ENCODE data around the gene ARHGAP28. TPM values are rescaled to one million over a fixed set of nuclear protein-coding genes. Genes with fewer than 3 reads are reported as not detected.
"Not testable (repeated sequence)": the region's sequence is repeated elsewhere in the genome, so short reads cannot be mapped to it uniquely, and the experiment has no call there.

ARHGAP28 gene
- total RNA-seq, 1 donor from 2014 or later = 350 TPM

DNA sequence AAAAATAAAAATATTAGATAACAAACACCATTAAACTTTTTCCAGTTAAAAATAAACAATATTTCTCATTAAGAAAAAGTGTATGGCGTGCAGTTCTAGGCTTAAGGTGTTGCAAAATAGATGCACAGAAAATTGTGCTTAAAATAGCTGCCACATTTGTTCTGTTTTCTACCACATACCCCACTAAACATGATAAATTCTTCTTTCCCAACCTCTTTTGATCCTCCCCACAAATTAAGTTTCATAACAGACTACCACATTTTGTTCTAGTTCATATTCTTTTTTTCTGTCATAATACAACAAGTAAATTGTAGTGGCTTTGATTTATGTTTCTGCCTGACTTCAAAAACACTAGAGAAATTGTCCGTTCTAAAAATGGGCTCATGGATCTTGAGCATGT, 64.5 kb downstream of the ARHGAP28 start:
- H3K27me3 Mint-ChIP-seq (ENCODE audit: unreplicated experiment) = no peaks in the 10 kb centered on the region
- H3K4me1 Mint-ChIP-seq (ENCODE audit: unreplicated experiment) = peaks cover 40% of the 10 kb centered on the region
- peak overlapping the region; percentile 8 for H3K4me3 Mint-ChIP-seq (ENCODE audit: unreplicated experiment)
- DNase-seq (ENCODE audit: low spot score) = no peak
- TF ChIP-seq, protein P1, sequence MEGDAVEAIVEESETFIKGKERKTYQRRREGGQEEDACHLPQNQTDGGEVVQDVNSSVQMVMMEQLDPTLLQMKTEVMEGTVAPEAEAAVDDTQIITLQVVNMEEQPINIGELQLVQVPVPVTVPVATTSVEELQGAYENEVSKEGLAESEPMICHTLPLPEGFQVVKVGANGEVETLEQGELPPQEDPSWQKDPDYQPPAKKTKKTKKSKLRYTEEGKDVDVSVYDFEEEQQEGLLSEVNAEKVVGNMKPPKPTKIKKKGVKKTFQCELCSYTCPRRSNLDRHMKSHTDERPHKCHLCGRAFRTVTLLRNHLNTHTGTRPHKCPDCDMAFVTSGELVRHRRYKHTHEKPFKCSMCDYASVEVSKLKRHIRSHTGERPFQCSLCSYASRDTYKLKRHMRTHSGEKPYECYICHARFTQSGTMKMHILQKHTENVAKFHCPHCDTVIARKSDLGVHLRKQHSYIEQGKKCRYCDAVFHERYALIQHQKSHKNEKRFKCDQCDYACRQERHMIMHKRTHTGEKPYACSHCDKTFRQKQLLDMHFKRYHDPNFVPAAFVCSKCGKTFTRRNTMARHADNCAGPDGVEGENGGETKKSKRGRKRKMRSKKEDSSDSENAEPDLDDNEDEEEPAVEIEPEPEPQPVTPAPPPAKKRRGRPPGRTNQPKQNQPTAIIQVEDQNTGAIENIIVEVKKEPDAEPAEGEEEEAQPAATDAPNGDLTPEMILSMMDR (IDR thresholded peaks at IDR 0.05; ENCODE audit: unreplicated experiment) = no peak
- peak overlapping the region; percentile 6 for H3K27ac Mint-ChIP-seq (ENCODE audit: unreplicated experiment)
- no peaks in the 10 kb centered on the region for H3K9me3 Mint-ChIP-seq (ENCODE audit: unreplicated experiment)
- peaks cover 50% of the 10 kb centered on the region for H3K36me3 Mint-ChIP-seq (ENCODE audit: low read depth, unreplicated experiment)

DNA sequence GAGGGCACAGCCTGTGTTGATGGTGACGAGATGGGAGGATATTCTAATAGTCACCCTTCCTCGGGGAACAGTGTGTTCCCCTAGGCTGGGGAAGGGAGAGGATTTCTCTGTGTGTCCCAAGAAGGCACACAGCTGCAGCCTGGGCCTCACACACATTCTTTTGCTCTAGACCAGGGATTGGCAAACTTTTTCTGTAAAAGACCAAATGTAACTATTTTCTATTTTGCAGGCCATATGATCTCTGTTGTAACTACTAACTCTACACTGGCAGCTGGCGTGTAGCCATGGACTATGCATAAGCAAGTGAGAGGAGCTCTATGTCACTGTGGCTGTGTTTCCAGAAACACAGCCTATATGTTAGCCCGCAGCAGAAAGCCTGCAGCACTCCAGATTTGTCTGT, 65.8 kb downstream of the ARHGAP28 start:
- H3K4me1 Mint-ChIP-seq (ENCODE audit: unreplicated experiment) = peaks cover 42% of the 10 kb centered on the region
- no peak for DNase-seq (ENCODE audit: low spot score)
- TF ChIP-seq, protein P1 (IDR thresholded peaks at IDR 0.05; ENCODE audit: unreplicated experiment) = no peak
- no peaks in the 10 kb centered on the region for H3K9me3 Mint-ChIP-seq (ENCODE audit: unreplicated experiment)
- peaks cover 53% of the 10 kb centered on the region for H3K36me3 Mint-ChIP-seq (ENCODE audit: low read depth, unreplicated experiment)
- H3K27me3 Mint-ChIP-seq (ENCODE audit: unreplicated experiment) = peaks cover 2% of the 10 kb centered on the region
- H3K27ac Mint-ChIP-seq (ENCODE audit: unreplicated experiment) = no peak overlapping the region
- peak overlapping the region; percentile 66 for H3K4me3 Mint-ChIP-seq (ENCODE audit: unreplicated experiment)

DNA sequence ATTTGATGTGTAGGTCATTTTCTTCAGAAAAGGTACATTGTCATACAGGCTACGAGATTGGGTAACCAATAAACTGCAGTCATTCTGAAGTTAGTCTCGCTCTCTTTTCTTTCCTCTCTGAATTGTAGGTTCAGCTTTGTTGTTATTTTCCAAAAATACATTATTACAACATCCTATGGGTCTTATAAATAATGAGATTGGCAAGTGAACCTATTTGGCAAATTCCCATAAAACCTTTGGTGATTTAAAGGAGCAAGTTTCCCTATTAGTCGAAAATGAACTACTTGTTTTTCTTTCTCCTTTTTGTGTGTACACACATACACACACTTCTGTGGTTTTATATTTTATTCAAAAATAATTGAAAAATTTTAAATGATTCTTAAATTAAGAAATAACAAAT, 67.0 kb downstream of the ARHGAP28 start:
- H3K27me3 Mint-ChIP-seq (ENCODE audit: unreplicated experiment) = peaks cover 2% of the 10 kb centered on the region

DNA sequence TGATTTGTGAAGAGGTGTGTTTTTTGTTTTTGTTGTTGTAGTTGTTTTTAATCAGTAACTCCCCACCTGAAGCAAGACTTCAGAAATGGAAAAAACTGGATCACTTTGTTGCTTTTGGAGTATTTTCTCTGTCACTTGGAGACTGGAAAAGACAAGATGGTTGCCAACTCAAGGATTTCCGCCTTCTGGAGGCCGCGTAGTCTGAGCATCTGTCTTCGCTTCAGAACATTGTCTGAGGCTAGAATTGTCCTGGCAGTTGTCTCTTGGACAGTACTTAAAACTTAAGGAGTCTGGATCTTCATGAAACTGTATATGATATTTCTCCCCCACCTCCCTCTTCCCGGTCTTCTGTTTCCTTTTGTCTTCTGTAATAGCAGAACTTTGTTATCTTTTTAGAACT, 67.7 kb downstream of the ARHGAP28 start:
- Mint-ChIP-seq H3K27me3 (ENCODE audit: unreplicated experiment) (peaks cover 2% of the 10 kb centered on the region), H3K36me3 (ENCODE audit: low read depth, unreplicated experiment) (peaks cover 59% of the 10 kb centered on the region), H3K27ac (ENCODE audit: unreplicated experiment) (no peak overlapping the region), H3K9me3 (ENCODE audit: unreplicated experiment) (no peaks in the 10 kb centered on the region), H3K4me1 (ENCODE audit: unreplicated experiment) (peaks cover 31% of the 10 kb centered on the region), H3K4me3 (ENCODE audit: unreplicated experiment) (no peak overlapping the region)
- no peak for DNase-seq (ENCODE audit: low spot score)
- TF ChIP-seq, protein P1 (IDR thresholded peaks at IDR 0.05; ENCODE audit: unreplicated experiment) = no peak

More for the DNA sequence above, 67.0 kb downstream of the ARHGAP28 start:
- H3K4me1 Mint-ChIP-seq (ENCODE audit: unreplicated experiment) = peaks cover 34% of the 10 kb centered on the region
- TF ChIP-seq, protein P1 (IDR thresholded peaks at IDR 0.05; ENCODE audit: unreplicated experiment) = no peak
- H3K27ac Mint-ChIP-seq (ENCODE audit: unreplicated experiment) = no peak overlapping the region
- peak overlapping the region; percentile 5 for H3K4me3 Mint-ChIP-seq (ENCODE audit: unreplicated experiment)
- no peaks in the 10 kb centered on the region for H3K9me3 Mint-ChIP-seq (ENCODE audit: unreplicated experiment)
- H3K36me3 Mint-ChIP-seq (ENCODE audit: low read depth, unreplicated experiment) = peaks cover 56% of the 10 kb centered on the region
- no peak for DNase-seq (ENCODE audit: low spot score)

DNA sequence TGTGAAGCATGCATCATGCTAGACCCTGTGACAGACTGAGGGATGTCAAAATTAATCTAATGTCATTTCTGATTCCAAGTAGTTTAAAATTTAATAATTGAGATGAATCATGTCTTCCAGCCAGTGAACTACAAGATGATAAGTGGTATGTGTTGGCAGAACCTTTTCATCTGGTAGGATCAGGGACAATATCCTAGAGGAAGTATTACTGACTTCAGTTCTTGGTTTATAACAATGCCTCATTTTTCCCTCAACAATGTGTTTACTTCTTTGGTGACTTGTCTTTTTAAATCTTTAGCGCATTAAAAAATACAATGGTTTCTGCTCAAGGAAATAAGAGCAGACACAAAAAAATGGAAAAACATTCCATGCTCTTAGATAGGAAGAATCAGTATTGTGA, 69.4 kb downstream of the ARHGAP28 start:
- TF ChIP-seq, protein P1 (IDR thresholded peaks at IDR 0.05; ENCODE audit: unreplicated experiment) = no peak
- Mint-ChIP-seq H3K4me3 (ENCODE audit: unreplicated experiment) (no peak overlapping the region), H3K9me3 (ENCODE audit: unreplicated experiment) (no peaks in the 10 kb centered on the region), H3K36me3 (ENCODE audit: low read depth, unreplicated experiment) (peaks cover 53% of the 10 kb centered on the region), H3K27ac (ENCODE audit: unreplicated experiment) (no peak overlapping the region), H3K4me1 (ENCODE audit: unreplicated experiment) (peaks cover 23% of the 10 kb centered on the region), H3K27me3 (ENCODE audit: unreplicated experiment) (peaks cover 2% of the 10 kb centered on the region)
- DNase-seq (ENCODE audit: low spot score) = no peak

DNA sequence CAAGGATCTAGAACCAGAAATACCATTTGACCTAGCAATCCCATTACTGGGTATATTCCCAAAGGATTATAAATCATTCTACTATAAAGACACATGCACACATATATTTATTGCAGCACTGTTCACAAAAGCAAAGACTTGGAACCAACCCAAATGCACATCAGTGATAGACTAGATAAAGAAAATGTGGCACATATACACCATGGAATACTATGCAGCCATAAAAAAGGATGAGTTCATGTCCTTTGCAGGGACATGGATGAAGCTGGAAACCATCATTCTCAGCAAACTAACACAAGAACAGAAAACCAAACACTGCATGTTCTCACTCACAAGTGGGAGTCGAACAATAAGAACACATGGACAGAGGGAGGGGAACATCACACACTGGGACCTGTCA, 70.8 kb downstream of the ARHGAP28 start:
- H3K9me3 Mint-ChIP-seq (ENCODE audit: unreplicated experiment); H3K27me3 Mint-ChIP-seq (ENCODE audit: unreplicated experiment); DNase-seq (ENCODE audit: low spot score): not testable (repeated sequence)
- Mint-ChIP-seq H3K36me3 (ENCODE audit: low read depth, unreplicated experiment) (peaks cover 52% of the 10 kb centered on the region), H3K27ac (ENCODE audit: unreplicated experiment) (peak overlapping the region; percentile 62), H3K4me3 (ENCODE audit: unreplicated experiment) (peak overlapping the region; percentile 84), H3K4me1 (ENCODE audit: unreplicated experiment) (peaks cover 17% of the 10 kb centered on the region)

Measured in endothelial cell (in vitro differentiated cells).